LNCAP (cell line): ENCODE data around the gene SMIM41.

Source experiments
- CTCF ChIP-seq: fragments of 450-650 bp; IDR thresholded peaks from 2 replicates; pipeline ENCODE4 v1.5.1; 2017; ENCODE audit warnings: mild to moderate bottlenecking

SMIM41 gene

GRCh38 chr12:52079576-52080402, at the start of gene SMIM41:
Gene SMIM41, plus strand, starts transcription at chr12:52079704. Its CDS starts 76 bp downstream, at chr12:52079780.
- TF ChIP-seq CTCF, result no peak

GRCh38 chr12:52032446-52032803, 47.1 kb upstream of the SMIM41 start:
- TF ChIP-seq CTCF, result no peak

- TF ChIP-seq CTCF, result no peak
Measured at GRCh38 chr12:52032804-52033445, 46.6 kb upstream of the SMIM41 start.

- no peak for TF ChIP-seq CTCF
Measured at GRCh38 chr12:52033446-52034140, 45.9 kb upstream of the SMIM41 start.

- TF ChIP-seq CTCF, result no peak
Measured at GRCh38 chr12:52035190-52035589, 44.3 kb upstream of the SMIM41 start.

GRCh38 chr12:52035926-52036325, 43.6 kb upstream of the SMIM41 start:
- TF ChIP-seq CTCF, result no peak

- TF ChIP-seq CTCF, result no peak
Measured at GRCh38 chr12:52036587-52037171, 42.8 kb upstream of the SMIM41 start.
